Epithelial cell of esophagus (primary cell): Measurements from ENCODE around the gene ADAMTSL5.
A peak's percentile ranks its signal among the peaks of the same experiment; 100 is the strongest.

Source experiments
- DNase-seq: peaks from one replicate; pipeline ENCODE4 v3.0.0; 2010; ENCODE audit warnings: low read depth
- H3K4me3 ChIP-seq: 2 replicates; pipeline ENCODE4 v1.5.1; 2011; ENCODE audit warnings: mild to moderate bottlenecking, low read length, control low read depth
- TF ChIP-seq, protein P1 (sequence below): IDR thresholded peaks from 2 replicates; pipeline ENCODE4 v1.5.1; 2011; ENCODE audit warnings: low read depth, mild to moderate bottlenecking, low read length, control low read depth, inconsistent platforms; ENCODE audit not compliant: insufficient read depth; ENCODE audit errors: missing control alignments

Gene ADAMTSL5

DNA sequence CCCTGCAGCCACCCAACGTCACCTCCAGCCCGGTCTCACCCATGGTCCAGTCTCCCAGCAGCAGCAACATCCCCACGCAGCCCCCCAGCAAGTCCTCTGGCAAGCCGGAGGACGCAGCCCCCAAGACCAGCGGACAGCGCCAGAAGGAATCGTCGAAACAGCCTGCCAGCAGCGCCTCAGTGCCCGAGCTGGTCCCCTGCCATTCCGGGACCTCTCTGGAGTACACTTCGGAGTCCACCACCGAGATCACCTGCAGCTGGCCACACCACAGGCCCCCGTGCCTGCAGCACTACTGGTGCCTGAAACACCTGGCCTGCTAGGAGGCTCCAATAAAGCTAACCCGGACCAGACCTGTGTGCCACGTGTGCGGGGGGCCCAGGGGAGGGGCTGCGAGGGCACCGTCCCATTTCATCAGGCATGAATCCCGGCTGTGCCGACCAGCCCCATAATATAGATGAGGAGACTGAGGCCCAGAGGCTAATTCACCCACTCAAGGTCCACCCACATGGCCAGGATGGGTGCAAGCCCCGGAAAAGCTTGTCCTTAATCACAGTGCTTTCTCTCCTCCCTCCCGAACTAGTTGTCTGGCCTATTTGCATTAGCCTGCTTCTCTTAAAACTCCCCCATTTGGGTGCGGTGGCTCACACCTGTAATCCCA, 15.1 kb downstream of the ADAMTSL5 start:
- TF ChIP-seq, protein P1, sequence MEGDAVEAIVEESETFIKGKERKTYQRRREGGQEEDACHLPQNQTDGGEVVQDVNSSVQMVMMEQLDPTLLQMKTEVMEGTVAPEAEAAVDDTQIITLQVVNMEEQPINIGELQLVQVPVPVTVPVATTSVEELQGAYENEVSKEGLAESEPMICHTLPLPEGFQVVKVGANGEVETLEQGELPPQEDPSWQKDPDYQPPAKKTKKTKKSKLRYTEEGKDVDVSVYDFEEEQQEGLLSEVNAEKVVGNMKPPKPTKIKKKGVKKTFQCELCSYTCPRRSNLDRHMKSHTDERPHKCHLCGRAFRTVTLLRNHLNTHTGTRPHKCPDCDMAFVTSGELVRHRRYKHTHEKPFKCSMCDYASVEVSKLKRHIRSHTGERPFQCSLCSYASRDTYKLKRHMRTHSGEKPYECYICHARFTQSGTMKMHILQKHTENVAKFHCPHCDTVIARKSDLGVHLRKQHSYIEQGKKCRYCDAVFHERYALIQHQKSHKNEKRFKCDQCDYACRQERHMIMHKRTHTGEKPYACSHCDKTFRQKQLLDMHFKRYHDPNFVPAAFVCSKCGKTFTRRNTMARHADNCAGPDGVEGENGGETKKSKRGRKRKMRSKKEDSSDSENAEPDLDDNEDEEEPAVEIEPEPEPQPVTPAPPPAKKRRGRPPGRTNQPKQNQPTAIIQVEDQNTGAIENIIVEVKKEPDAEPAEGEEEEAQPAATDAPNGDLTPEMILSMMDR = no peak
- no peak for DNase-seq
- no peak overlapping the region for H3K4me3 ChIP-seq

DNA sequence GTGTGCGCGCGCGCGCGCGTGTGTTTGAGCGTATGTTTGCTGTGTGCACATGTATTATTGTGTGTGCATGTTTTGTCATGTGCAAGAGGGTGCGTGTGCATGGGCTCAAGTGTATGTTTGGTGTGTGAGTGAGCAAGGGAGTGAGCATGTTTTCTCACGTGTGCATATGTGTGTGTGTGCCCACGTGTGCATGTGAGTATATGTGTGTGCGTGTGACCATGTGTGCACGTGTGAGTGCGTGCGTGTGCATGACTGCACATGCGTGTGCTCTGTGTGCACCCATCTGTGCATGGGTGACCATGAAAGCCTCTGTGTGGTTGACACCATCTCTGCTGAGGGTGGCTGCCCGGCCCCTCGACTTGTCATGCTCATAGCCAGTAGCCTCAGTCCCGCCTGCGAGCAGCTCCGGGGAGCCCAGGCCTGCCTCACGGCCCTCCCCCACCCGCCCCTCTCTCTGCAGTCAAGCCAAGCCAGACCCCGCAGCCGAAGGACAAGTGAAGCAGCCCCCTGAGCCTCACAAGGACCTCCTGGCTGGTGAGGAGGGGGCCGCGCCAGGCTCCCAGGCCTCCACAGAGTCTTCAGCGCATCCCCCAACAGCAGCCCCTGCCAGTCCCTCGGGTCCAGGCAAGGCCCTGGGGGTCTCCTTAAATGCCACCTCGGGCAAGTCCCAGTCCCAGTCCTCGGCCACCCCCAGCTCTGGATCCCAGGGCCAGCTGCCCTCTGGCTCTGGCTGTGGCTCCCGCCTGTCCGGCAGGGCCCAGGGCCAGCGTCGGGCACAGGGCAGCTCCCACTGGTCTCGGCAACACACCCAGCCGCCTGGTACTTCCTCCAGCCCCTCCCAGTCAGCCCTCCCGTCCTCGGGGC, 15.9 kb downstream of the ADAMTSL5 start:
- TF ChIP-seq, protein P1 = no peak
- no peak overlapping the region for H3K4me3 ChIP-seq
- no peak for DNase-seq

DNA sequence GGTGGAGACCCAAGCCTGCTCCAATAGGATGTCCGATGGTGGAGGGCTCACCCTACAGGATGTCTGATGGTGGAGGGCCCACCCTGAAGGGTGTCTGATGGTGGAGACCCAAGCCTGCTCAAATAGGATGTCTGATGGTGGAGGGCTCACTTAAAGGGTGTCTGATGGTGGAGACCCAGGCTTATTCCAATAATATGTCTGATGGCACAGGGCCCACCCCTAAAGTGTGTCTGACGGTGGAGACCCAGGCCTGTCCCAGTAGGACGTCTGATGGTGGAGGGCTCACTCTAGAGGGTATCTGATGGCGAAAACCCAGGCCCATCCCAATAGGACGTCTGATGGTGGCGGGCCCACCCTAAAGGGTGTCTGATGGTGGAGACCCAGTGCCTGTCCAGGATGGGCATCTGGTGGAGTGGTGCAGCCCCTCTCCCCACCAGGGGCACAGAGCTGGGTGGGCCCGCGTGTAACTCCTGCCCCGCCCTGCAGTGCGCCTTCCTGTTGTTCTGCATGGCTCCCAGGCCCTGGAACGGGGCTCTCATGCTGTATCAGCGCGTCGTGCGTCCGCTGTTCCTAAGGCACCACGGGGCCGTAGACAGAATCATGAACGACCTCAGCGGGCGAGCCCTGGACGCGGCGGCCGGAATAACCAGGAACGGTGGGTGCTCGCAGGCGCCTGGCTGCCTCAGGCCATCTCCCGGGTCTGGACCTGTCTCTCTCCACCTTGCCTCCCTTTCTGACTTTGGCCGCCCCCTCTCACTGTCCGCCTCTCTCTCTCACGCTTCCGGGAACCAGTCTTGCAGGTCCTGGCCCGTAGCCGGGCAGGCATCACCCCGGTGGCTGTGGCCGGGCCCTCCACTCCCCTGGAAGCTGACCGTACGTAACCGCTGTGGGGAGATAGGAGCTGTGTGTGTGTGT, 16.8 kb downstream of the ADAMTSL5 start:
- DNase-seq = peak; percentile 48
- no peak overlapping the region for H3K4me3 ChIP-seq
- TF ChIP-seq, protein P1 = no peak

- no peak for DNase-seq
- H3K4me3 ChIP-seq = no peak overlapping the region
- TF ChIP-seq, protein P1 = no peak
These were observed 17.6 kb downstream of the ADAMTSL5 start for GRCh38 chr19:1495051-1495798.

DNA sequence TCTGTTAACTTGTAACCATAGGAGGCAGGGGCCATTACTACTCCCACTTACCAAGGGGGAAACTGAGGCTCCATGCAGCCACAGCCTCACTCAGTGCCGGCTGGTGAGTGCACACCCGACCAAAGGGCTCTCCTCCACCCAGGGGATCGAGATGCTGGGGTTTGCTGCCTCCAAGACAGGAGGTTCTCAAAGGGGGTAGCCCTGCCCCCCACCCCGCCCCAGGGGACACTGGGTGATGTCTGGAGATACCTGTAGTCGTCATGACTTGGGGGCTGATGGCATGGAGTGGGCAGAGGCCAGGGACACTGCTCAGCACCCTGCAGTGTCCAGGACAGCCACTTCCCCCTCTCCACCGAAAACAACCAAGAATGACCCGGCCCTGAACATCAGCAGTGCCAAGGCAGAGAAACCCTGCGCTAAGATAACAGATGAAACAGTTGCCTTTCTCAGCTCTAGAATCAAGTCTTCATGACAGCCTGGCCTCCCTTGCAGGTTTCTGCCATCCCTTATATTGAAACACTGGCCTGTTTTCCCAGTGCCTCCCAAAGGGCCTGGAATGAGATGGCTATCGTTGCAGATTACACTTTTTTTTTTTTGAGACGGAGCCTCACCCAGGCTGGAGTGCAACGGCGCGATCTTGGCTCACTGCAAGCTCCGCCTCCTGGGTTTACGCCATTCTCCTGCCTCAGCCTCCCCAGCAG, 18.6 kb downstream of the ADAMTSL5 start:
- no peak overlapping the region for H3K4me3 ChIP-seq
- no peak for DNase-seq
- TF ChIP-seq, protein P1 = no peak

DNA sequence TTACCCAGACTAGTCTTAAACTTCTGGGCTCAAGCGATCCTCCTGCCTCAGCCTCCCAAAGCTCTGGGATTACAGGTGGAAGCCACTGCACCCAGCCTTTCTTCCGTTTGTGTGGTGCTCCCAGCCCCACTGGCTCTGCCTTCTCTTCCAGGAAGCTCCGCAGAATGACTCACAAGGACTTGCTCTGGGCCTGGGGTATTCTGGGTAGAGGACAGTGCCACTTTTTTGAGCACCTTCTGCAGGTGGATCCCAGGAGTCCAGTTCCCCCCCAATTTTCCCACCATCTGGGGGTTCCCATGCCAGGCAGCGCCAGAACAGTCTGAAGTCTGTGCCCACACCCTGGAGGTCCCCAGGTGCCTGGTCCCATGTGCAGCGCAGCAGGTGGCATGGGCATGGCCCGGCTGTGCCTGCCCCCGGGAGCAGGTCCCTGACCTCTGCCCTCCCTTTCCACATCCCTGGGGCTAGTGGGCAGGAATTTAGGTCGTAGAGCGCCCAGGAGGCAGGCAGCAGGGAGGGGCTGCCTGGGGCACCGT, 20.3 kb downstream of the ADAMTSL5 start:
- no peak overlapping the region for H3K4me3 ChIP-seq
- TF ChIP-seq, protein P1 = no peak
- DNase-seq = peak; percentile 66
